ENCODE results near the gene PRR12.

PRR12 gene

GRCh38 chr19:49564616-49565045 lies 26.4 kb upstream of the PRR12 start:
- H3K27ac ChIP-seq = no peak overlapping the region
- DNase-seq (ENCODE audit: low read depth, low spot score) = no peak

- H3K27ac ChIP-seq = no peak overlapping the region
- no peak for DNase-seq (ENCODE audit: low read depth, low spot score)
Observed at GRCh38 chr19:49565261-49565660, 25.7 kb upstream of the PRR12 start.

GRCh38 chr19:49566302-49566701 lies 24.7 kb upstream of the PRR12 start:
- no peak for DNase-seq (ENCODE audit: low read depth, low spot score)
- no peak overlapping the region for H3K27ac ChIP-seq

- no peak overlapping the region for H3K27ac ChIP-seq
- no peak for DNase-seq (ENCODE audit: low read depth, low spot score)
Observed at GRCh38 chr19:49567861-49568441, 23.0 kb upstream of the PRR12 start.

- no peak for DNase-seq (ENCODE audit: low read depth, low spot score)
- no peak overlapping the region for H3K27ac ChIP-seq
Observed at GRCh38 chr19:49570138-49570856, 20.7 kb upstream of the PRR12 start.

- no peak for DNase-seq (ENCODE audit: low read depth, low spot score)
- no peak overlapping the region for H3K27ac ChIP-seq
Observed at GRCh38 chr19:49570997-49571676, 19.8 kb upstream of the PRR12 start.

GRCh38 chr19:49573009-49573408 lies 18.0 kb upstream of the PRR12 start:
- DNase-seq (ENCODE audit: low read depth, low spot score) = no peak
- peak overlapping the region; percentile 40 for H3K27ac ChIP-seq

- H3K27ac ChIP-seq = peak overlapping the region; percentile 40
- DNase-seq (ENCODE audit: low read depth, low spot score) = no peak
Observed at GRCh38 chr19:49573425-49573824, 17.6 kb upstream of the PRR12 start.

GRCh38 chr19:49574206-49574755 lies 16.7 kb upstream of the PRR12 start:
- no peak for DNase-seq (ENCODE audit: low read depth, low spot score)
- peak overlapping the region; percentile 40 for H3K27ac ChIP-seq

- no peak overlapping the region for H3K27ac ChIP-seq
- no peak for DNase-seq (ENCODE audit: low read depth, low spot score)
Observed at GRCh38 chr19:49579193-49579592, 11.8 kb upstream of the PRR12 start.

GRCh38 chr19:49579947-49580263 lies 11.1 kb upstream of the PRR12 start:
- peak overlapping the region; percentile 52 for H3K27ac ChIP-seq
- no peak for DNase-seq (ENCODE audit: low read depth, low spot score)

GRCh38 chr19:49580264-49581006 lies 10.5 kb upstream of the PRR12 start, which contains the start of gene NOSIP:
Gene NOSIP (minus strand): TSS chr19:49580556. CDS start chr19:49560691, 19,865 bp downstream.
- H3K27ac ChIP-seq = peak within 1 kb of the TSS; percentile 52
- peak; percentile 88 for DNase-seq (ENCODE audit: low read depth, low spot score)

- H3K27ac ChIP-seq = peak within 1 kb of the TSS; percentile 52
- no peak for DNase-seq (ENCODE audit: low read depth, low spot score)
Observed at GRCh38 chr19:49581007-49581508, 9.9 kb upstream of the PRR12 start, which contains the start of gene PRRG2. Gene PRRG2 (plus strand): TSS chr19:49581316. CDS start chr19:49583220, 1,904 bp downstream.

GRCh38 chr19:49583239-49583638 lies 7.7 kb upstream of the PRR12 start:
- no peak overlapping the region for H3K27ac ChIP-seq
- no peak for DNase-seq (ENCODE audit: low read depth, low spot score)

- no peak overlapping the region for H3K27ac ChIP-seq
- no peak for DNase-seq (ENCODE audit: low read depth, low spot score)
Observed at GRCh38 chr19:49585023-49585422, 6.0 kb upstream of the PRR12 start.

GRCh38 chr19:49587227-49587626 lies 3.8 kb upstream of the PRR12 start:
- no peak for DNase-seq (ENCODE audit: low read depth, low spot score)
- H3K27ac ChIP-seq = no peak overlapping the region

- H3K27ac ChIP-seq = no peak overlapping the region
- DNase-seq (ENCODE audit: low read depth, low spot score) = no peak
Observed at GRCh38 chr19:49588365-49589122, 2.4 kb upstream of the PRR12 start.

GRCh38 chr19:49589502-49589905 lies 1.5 kb upstream of the PRR12 start:
- DNase-seq (ENCODE audit: low read depth, low spot score) = no peak
- H3K27ac ChIP-seq = no peak overlapping the region

Measured in epithelial cell of prostate (primary cell).